Urinary bladder (tissue), 4 donors: ENCODE results near the gene TCTN3. TPM values are rescaled to one million over a fixed set of nuclear protein-coding genes. Genes with fewer than 3 reads are reported as not detected.
A peak's percentile ranks its signal among the peaks of the same experiment; 100 is the strongest.

Experiments used
- DNase-seq: peaks from one replicate; pipeline ENCODE4 v3.0.0-alpha.2; 2015; ENCODE audit errors: extremely low spot score
- H3K27ac ChIP-seq: one replicate; pipeline ENCODE4 v1.5.1; 2013; ENCODE audit warnings: low read depth, mild to moderate bottlenecking, moderate library complexity
- H3K36me3 ChIP-seq: one replicate; pipeline ENCODE4 v1.6.1; 2013; ENCODE audit warnings: mild to moderate bottlenecking, moderate library complexity; ENCODE audit not compliant: insufficient read depth
- H3K4me1 ChIP-seq: one replicate; pipeline ENCODE4 v1.6.1; 2013; ENCODE audit warnings: mild to moderate bottlenecking, moderate library complexity; ENCODE audit not compliant: insufficient read depth
- H3K4me3 ChIP-seq: one replicate; pipeline ENCODE4 v1.5.1; 2013; ENCODE audit warnings: low read depth, low read length
- WGBS: extraction: QIAGEN DNeasy Blood & Tissue Kit; methylation state at CpG from one replicate; pipeline ENCODE4 v1.1.7; 2013; 5-methylcytosine and 5-hydroxymethylcytosine counted together
- polyA plus RNA-seq: library from polyadenylated mRNA; stranded (reverse); fragments of 200-250 nt; gene quantifications from one replicate; pipeline ENCODE4 v1.2.3, GENCODE V29; 2013
- total RNA-seq: library from RNA; depleted of rRNA; stranded (reverse); fragments of >200 nt; gene quantifications from one replicate; pipeline ENCODE4 v1.2.3, GENCODE V29; 2014
- donor health status: healthy with polysubstance abuse.
- donor health status: healthy.

Gene TCTN3
- total and polyA plus RNA-seq, 2 donors: 27.5 to 32.1 TPM

GRCh38 chr10:95663496-95663895 is 30.2 kb downstream of the TCTN3 start:
- no peaks in the 10 kb centered on the region for H3K4me1 ChIP-seq
- H3K27ac ChIP-seq: no peak overlapping the region
- 30% methylated on average over 1 of the region's 1 CpG for WGBS
- H3K4me3 ChIP-seq: no peak overlapping the region
- no peak for DNase-seq
- no peaks in the 10 kb centered on the region for H3K36me3 ChIP-seq

GRCh38 chr10:95661818-95662217 is 31.9 kb downstream of the TCTN3 start:
- no peak overlapping the region for H3K4me3 ChIP-seq
- 97% methylated on average over 1 of the region's 1 CpG for WGBS
- DNase-seq: no peak
- no peaks in the 10 kb centered on the region for H3K4me1 ChIP-seq
- no peaks in the 10 kb centered on the region for H3K36me3 ChIP-seq
- no peak overlapping the region for H3K27ac ChIP-seq

- Histone ChIP-seq H3K4me3 (no peak overlapping the region), H3K27ac (no peak overlapping the region), H3K36me3 (no peaks in the 10 kb centered on the region), H3K4me1 (no peaks in the 10 kb centered on the region)
- DNase-seq: no peak
These were observed 33.4 kb downstream of the TCTN3 start for GRCh38 chr10:95660283-95660682.

GRCh38 chr10:95657250-95657649 is 36.5 kb downstream of the TCTN3 start:
- Histone ChIP-seq H3K4me1 (no peaks in the 10 kb centered on the region), H3K4me3 (no peak overlapping the region), H3K36me3 (no peaks in the 10 kb centered on the region), H3K27ac (no peak overlapping the region)
- DNase-seq: no peak
- 94% methylated on average over 1 of the region's 1 CpG for WGBS

- Histone ChIP-seq H3K4me3 (peak within 1 kb of the TSS; percentile 79), H3K36me3 (no peaks in the 10 kb centered on the region), H3K27ac (no peak within 1 kb of the TSS), H3K4me1 (no peaks in the 10 kb centered on the region)
- DNase-seq: peak; percentile 84
- WGBS: under 1% methylated on average over 83 of the region's 83 CpGs
These were observed 37.2 kb downstream of the TCTN3 start, which contains the start of gene ALDH18A1 for GRCh38 chr10:95656291-95657164. Gene ALDH18A1, minus strand, starts transcription at chr10:95656711. Its CDS starts 3,334 bp downstream, at chr10:95653377.

GRCh38 chr10:95655571-95656290 is 38.0 kb downstream of the TCTN3 start:
- 9% methylated on average over 23 of the region's 23 CpGs for WGBS
- Histone ChIP-seq H3K4me1 (no peaks in the 10 kb centered on the region), H3K4me3 (peak overlapping the region; percentile 79), H3K27ac (no peak overlapping the region), H3K36me3 (peaks cover under 1% of the 10 kb centered on the region)
- DNase-seq: no peak

- no peak overlapping the region for H3K4me3 ChIP-seq
- no peak for DNase-seq
- WGBS: 94% methylated on average over 5 of the region's 5 CpGs
These were observed 39.8 kb downstream of the TCTN3 start for GRCh38 chr10:95653895-95654294.

GRCh38 chr10:95651346-95652060 is 42.2 kb downstream of the TCTN3 start:
- no peak for DNase-seq
- WGBS: 100% methylated on average over 1 of the region's 1 CpG
- peaks cover 2% of the 10 kb centered on the region for H3K36me3 ChIP-seq
- no peak overlapping the region for H3K27ac ChIP-seq
- no peak overlapping the region for H3K4me3 ChIP-seq
- no peaks in the 10 kb centered on the region for H3K4me1 ChIP-seq

More at GRCh38 chr10:95653895-95654294, 39.8 kb downstream of the TCTN3 start:
- Histone ChIP-seq H3K36me3 (peaks cover 2% of the 10 kb centered on the region), H3K4me1 (no peaks in the 10 kb centered on the region), H3K27ac (no peak overlapping the region)

GRCh38 chr10:95650232-95650631 is 43.5 kb downstream of the TCTN3 start:
- no peak for DNase-seq
- Histone ChIP-seq H3K27ac (no peak overlapping the region), H3K4me3 (no peak overlapping the region), H3K36me3 (peaks cover 2% of the 10 kb centered on the region), H3K4me1 (no peaks in the 10 kb centered on the region)
- 82% methylated on average over 2 of the region's 2 CpGs for WGBS

GRCh38 chr10:95648138-95648537 is 45.6 kb downstream of the TCTN3 start:
- Histone ChIP-seq H3K4me1 (no peaks in the 10 kb centered on the region), H3K36me3 (peaks cover 2% of the 10 kb centered on the region), H3K4me3 (no peak overlapping the region), H3K27ac (no peak overlapping the region)
- 91% methylated on average over 1 of the region's 1 CpG for WGBS
- DNase-seq: no peak

- no peak overlapping the region for H3K27ac ChIP-seq
- H3K4me1 ChIP-seq: no peaks in the 10 kb centered on the region
- no peak overlapping the region for H3K4me3 ChIP-seq
- DNase-seq: no peak
- 90% methylated on average over 1 of the region's 1 CpG for whole genome bisulfite sequencing
- peaks cover 4% of the 10 kb centered on the region for H3K36me3 ChIP-seq
These were observed 47.6 kb downstream of the TCTN3 start for GRCh38 chr10:95646160-95646559.

- 46% methylated on average over 1 of the region's 1 CpG for WGBS
- DNase-seq: no peak
- peaks cover 5% of the 10 kb centered on the region for H3K36me3 ChIP-seq
- H3K4me3 ChIP-seq: no peak overlapping the region
- no peak overlapping the region for H3K27ac ChIP-seq
- H3K4me1 ChIP-seq: no peaks in the 10 kb centered on the region
These were observed 48.8 kb downstream of the TCTN3 start for GRCh38 chr10:95644901-95645300.

- 98% methylated on average over 1 of the region's 1 CpG for WGBS
- Histone ChIP-seq H3K4me3 (no peak overlapping the region), H3K27ac (no peak overlapping the region), H3K36me3 (peaks cover 5% of the 10 kb centered on the region), H3K4me1 (no peaks in the 10 kb centered on the region)
- no peak for DNase-seq
These were observed 52.8 kb downstream of the TCTN3 start for GRCh38 chr10:95640891-95641315.
